HG03159 (cell line): ENCODE measurements around the gene LZTS2.
A peak's percentile ranks its signal among the peaks of the same experiment; 100 is the strongest.

Experiments used
- ATAC-seq: cut with Tn5 transposase; IDR thresholded peaks from one replicate; pipeline ENCODE4 v1.9.1; 2021; ENCODE audit warnings: mild to moderate bottlenecking, moderate library complexity; ENCODE audit not compliant: unreplicated experiment

LZTS2 gene

GRCh38 chr10:101012525-101013364 lies 13.1 kb downstream of the LZTS2 start:
- peak; percentile 78 for ATAC-seq

GRCh38 chr10:101013365-101013825 lies 13.8 kb downstream of the LZTS2 start:
- no peak for ATAC-seq

GRCh38 chr10:101014230-101014884 lies 14.7 kb downstream of the LZTS2 start:
- ATAC-seq, result no peak

GRCh38 chr10:101014966-101015581 lies 15.5 kb downstream of the LZTS2 start:
- ATAC-seq, result no peak

GRCh38 chr10:101015582-101015973 lies 16.0 kb downstream of the LZTS2 start:
- no peak for ATAC-seq

- ATAC-seq, result no peak
These were observed 17.2 kb downstream of the LZTS2 start for GRCh38 chr10:101016814-101017213.

- ATAC-seq, result no peak
These were observed 18.6 kb downstream of the LZTS2 start for GRCh38 chr10:101018118-101018599.

- ATAC-seq, result no peak
These were observed 19.2 kb downstream of the LZTS2 start for GRCh38 chr10:101018600-101019439.

GRCh38 chr10:101019440-101019703 lies 19.8 kb downstream of the LZTS2 start:
- no peak for ATAC-seq

GRCh38 chr10:101020427-101021075 lies 20.9 kb downstream of the LZTS2 start:
- ATAC-seq, result no peak

- ATAC-seq, result no peak
These were observed 21.6 kb downstream of the LZTS2 start for GRCh38 chr10:101021239-101021638.

GRCh38 chr10:101021692-101022251 lies 22.2 kb downstream of the LZTS2 start:
- no peak for ATAC-seq

GRCh38 chr10:101022967-101023705 lies 23.5 kb downstream of the LZTS2 start:
- ATAC-seq, result no peak

GRCh38 chr10:101027106-101027720 lies 27.6 kb downstream of the LZTS2 start:
- ATAC-seq, result no peak

- ATAC-seq, result no peak
These were observed 29.1 kb downstream of the LZTS2 start for GRCh38 chr10:101028446-101029337.

GRCh38 chr10:101029520-101030295 lies 30.1 kb downstream of the LZTS2 start:
- ATAC-seq, result no peak

- no peak for ATAC-seq
These were observed 31.0 kb downstream of the LZTS2 start for GRCh38 chr10:101030496-101031127.
